ENCODE data around the gene PHRF1.

DNA sequence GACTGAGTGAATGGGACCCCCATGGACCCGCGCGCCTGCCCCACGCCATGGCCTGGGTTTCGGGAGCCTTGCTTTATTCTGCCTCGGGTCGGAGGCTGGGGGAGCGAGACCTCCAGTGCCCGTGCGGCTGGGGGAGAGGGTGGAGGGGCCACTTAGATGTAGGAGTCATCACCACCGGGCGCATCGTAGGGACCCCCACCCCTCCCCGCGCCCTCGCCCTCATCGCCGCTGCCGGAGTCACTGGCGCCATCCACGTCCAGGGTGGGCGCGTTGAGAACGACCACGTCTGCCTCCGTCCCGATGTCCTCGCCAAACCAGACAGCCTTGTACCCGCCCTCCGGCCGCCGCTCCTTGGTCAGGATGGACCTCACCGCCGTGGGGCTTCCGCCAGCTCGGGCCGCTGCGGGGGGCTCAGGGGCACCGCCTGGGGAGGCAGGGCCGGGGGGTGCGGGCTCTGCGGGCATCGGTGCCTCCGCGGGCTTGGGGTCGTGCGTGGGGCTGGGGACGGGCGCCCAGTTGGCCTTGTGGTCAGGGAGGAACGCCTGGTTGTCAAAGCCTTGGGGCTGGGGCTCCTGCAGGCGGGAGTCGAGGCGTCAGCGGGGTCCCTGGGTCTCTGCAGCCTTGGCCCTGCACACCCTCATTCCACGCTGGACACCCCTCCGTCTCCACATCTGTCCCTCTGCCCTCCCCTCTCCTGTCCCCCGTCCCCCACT, 41.1 kb downstream of the PHRF1 start:
- TF ChIP-seq POLR2A (IDR thresholded peaks at IDR 0.05), result no peak
- TF ChIP-seq, protein P1, sequence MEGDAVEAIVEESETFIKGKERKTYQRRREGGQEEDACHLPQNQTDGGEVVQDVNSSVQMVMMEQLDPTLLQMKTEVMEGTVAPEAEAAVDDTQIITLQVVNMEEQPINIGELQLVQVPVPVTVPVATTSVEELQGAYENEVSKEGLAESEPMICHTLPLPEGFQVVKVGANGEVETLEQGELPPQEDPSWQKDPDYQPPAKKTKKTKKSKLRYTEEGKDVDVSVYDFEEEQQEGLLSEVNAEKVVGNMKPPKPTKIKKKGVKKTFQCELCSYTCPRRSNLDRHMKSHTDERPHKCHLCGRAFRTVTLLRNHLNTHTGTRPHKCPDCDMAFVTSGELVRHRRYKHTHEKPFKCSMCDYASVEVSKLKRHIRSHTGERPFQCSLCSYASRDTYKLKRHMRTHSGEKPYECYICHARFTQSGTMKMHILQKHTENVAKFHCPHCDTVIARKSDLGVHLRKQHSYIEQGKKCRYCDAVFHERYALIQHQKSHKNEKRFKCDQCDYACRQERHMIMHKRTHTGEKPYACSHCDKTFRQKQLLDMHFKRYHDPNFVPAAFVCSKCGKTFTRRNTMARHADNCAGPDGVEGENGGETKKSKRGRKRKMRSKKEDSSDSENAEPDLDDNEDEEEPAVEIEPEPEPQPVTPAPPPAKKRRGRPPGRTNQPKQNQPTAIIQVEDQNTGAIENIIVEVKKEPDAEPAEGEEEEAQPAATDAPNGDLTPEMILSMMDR (IDR thresholded peaks at IDR 0.05), result no peak
- no peak for TF ChIP-seq POLR2AphosphoS5 (IDR thresholded peaks at IDR 0.05)

All from prostate gland (tissue), 2 donors.